Measurements from ENCODE around the gene MYOT. TPM values are rescaled to one million over a fixed set of nuclear protein-coding genes. Genes with fewer than 3 reads are reported as not detected.

MYOT gene
- total and polyA plus RNA-seq, 10 of the 15 experiments (the other 5 are each of a cell fraction or from before 2014, with no cell fraction given) = 0.15 to 1.5 (median 0.53) TPM; not detected in 5

- TF ChIP-seq SUZ12 (IDR thresholded peaks at IDR 0.05; ENCODE audit: unreplicated experiment) = no peak
- 0 out of 2 replicates have a peak, but pooled peaks have one; percentile 41 for TF ChIP-seq TBL1XR1 (IDR thresholded peaks at IDR 0.05; ENCODE audit: low read depth, low read length)
- no peak for TF ChIP-seq RCOR1 (conservative IDR thresholded peaks at IDR 0.05; ENCODE audit: low read depth, low read length)
- TF ChIP-seq IRF4 (IDR thresholded peaks at IDR 0.05; ENCODE audit: low read depth, low read length) = 0 out of 2 replicates have a peak, but pooled peaks have one; percentile 42
- TF ChIP-seq MEF2A (IDR thresholded peaks at IDR 0.05; ENCODE audit: insufficient read depth, low read depth, low read length) = peak; percentile 87
- peak; percentile 50; the same call in 1 of the 2 replicates for TF ChIP-seq CREB1 (IDR thresholded peaks at IDR 0.05; ENCODE audit: low read depth)
- TF ChIP-seq ZNF384 (IDR thresholded peaks at IDR 0.05; ENCODE audit: borderline replicate concordance, low read depth, low read length) = no peak
- TF ChIP-seq SIX5 (IDR thresholded peaks at IDR 0.05; ENCODE audit: low read depth, low read length, severe bottlenecking) = no peak
- TF ChIP-seq MEF2B (IDR thresholded peaks at IDR 0.05; ENCODE audit: partially characterized antibody, poor library complexity, severe bottlenecking) = peak; percentile 38
- no peak for TF ChIP-seq SMAD1 (IDR thresholded peaks at IDR 0.05; ENCODE audit: low read depth, partially characterized antibody)
- TF ChIP-seq RAD21 (IDR thresholded peaks at IDR 0.05; ENCODE audit: insufficient read depth, low read depth, low read length) = no peak
- peak; percentile 11 to 48; a peak in 1 of 4 replicates for TF ChIP-seq EP300 (IDR thresholded peaks at IDR 0.05; ENCODE audit: borderline replicate concordance in 1 of 2, control insufficient read depth in 1 of 2, low read depth in 2 of 2, low read length in 2 of 2)
- no peak for TF ChIP-seq NR2F1 (conservative IDR thresholded peaks at IDR 0.05)
- TF ChIP-seq, protein P1, sequence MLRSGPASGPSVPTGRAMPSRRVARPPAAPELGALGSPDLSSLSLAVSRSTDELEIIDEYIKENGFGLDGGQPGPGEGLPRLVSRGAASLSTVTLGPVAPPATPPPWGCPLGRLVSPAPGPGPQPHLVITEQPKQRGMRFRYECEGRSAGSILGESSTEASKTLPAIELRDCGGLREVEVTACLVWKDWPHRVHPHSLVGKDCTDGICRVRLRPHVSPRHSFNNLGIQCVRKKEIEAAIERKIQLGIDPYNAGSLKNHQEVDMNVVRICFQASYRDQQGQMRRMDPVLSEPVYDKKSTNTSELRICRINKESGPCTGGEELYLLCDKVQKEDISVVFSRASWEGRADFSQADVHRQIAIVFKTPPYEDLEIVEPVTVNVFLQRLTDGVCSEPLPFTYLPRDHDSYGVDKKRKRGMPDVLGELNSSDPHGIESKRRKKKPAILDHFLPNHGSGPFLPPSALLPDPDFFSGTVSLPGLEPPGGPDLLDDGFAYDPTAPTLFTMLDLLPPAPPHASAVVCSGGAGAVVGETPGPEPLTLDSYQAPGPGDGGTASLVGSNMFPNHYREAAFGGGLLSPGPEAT (IDR thresholded peaks at IDR 0.05; ENCODE audit: low read depth) = peak; percentile 44; the same call in 1 of the 2 replicates
- TF ChIP-seq CBFB (IDR thresholded peaks at IDR 0.05; ENCODE audit: low read depth) = no peak
- TF ChIP-seq PBX3 (IDR thresholded peaks at IDR 0.05; ENCODE audit: insufficient replicate concordance, low read depth, low read length) = no peak
- TF ChIP-seq IKZF2 (IDR thresholded peaks at IDR 0.05) = peak; percentile 65 to 68
- 0 out of 2 replicates have a peak, but pooled peaks have one; percentile 70 for TF ChIP-seq FOXM1 (IDR thresholded peaks at IDR 0.05; ENCODE audit: low read depth, low read length)
- TF ChIP-seq, protein P2, sequence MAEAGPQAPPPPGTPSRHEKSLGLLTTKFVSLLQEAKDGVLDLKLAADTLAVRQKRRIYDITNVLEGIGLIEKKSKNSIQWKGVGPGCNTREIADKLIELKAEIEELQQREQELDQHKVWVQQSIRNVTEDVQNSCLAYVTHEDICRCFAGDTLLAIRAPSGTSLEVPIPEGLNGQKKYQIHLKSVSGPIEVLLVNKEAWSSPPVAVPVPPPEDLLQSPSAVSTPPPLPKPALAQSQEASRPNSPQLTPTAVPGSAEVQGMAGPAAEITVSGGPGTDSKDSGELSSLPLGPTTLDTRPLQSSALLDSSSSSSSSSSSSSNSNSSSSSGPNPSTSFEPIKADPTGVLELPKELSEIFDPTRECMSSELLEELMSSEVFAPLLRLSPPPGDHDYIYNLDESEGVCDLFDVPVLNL (IDR thresholded peaks at IDR 0.05; ENCODE audit: low read depth, low read length) = no peak
- TF ChIP-seq, protein P3, sequence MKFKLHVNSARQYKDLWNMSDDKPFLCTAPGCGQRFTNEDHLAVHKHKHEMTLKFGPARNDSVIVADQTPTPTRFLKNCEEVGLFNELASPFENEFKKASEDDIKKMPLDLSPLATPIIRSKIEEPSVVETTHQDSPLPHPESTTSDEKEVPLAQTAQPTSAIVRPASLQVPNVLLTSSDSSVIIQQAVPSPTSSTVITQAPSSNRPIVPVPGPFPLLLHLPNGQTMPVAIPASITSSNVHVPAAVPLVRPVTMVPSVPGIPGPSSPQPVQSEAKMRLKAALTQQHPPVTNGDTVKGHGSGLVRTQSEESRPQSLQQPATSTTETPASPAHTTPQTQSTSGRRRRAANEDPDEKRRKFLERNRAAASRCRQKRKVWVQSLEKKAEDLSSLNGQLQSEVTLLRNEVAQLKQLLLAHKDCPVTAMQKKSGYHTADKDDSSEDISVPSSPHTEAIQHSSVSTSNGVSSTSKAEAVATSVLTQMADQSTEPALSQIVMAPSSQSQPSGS (IDR thresholded peaks at IDR 0.05; ENCODE audit: low read length) = peak; percentile 77
- TF ChIP-seq BHLHE40 (IDR thresholded peaks at IDR 0.05; ENCODE audit: borderline replicate concordance in 1 of 2, low read depth in 2 of 2, low read length in 1 of 2) = peak in 1 of 2 experiments; percentile 49; a peak in 1 of 4 replicates
- TF ChIP-seq PAX5 (IDR thresholded peaks at IDR 0.05; ENCODE audit: borderline replicate concordance, low read depth, low read length) = no peak
- TF ChIP-seq IRF5 (IDR thresholded peaks at IDR 0.05; ENCODE audit: borderline replicate concordance) = no peak
- TF ChIP-seq FOS (IDR thresholded peaks at IDR 0.05; ENCODE audit: borderline replicate concordance, extremely low read depth, insufficient read length) = no peak
Observed at GRCh38 chr5:137847687-137848086, 20.0 kb upstream of the MYOT start (continued).
